Measurements from ENCODE around the gene PDCD1LG2.

The PDCD1LG2 gene

DNA sequence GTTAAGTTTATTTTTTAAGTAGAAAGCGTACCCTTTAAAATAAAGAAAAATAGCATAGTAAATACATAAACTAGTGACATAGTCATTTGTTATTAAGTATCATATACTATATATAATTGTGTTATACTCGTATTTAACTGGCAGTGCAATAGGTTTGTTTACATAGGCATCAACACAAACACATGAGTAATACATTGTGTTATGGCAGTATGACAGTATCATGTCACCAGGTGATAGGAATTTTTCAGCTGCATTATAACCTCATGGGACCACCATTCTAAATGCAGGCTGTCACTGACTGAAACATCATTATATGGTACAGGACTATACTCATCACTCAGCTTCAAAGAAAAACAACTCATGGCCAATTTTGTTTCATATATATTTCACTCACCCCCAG lies 110.2 kb downstream of the PDCD1LG2 start:
- in situ Hi-C loops (cut with HindIII; ENCODE audit: low pct_unique_long_range_greater_than_20kb, low sequenced_read_pairs): no loop called here
- DNase-seq (ENCODE audit: low read depth in 1 of 2, low spot score in 1 of 2): no peak
- TF ChIP-seq JUND (IDR thresholded peaks at IDR 0.05; ENCODE audit: low read depth): no peak
